K562 (cell line): Measurements from ENCODE around the gene SLC13A1. TPM values are rescaled to one million over a fixed set of nuclear protein-coding genes. Genes with fewer than 3 reads are reported as not detected.

Experiments
- ATAC-seq: fragments of 200-7000 bp; cut with Tn5 transposase; 3 replicates; pipeline ENCODE4 v1.9.1; 2020; ENCODE audit warnings: moderate library complexity
- BruUV-seq: library from RNA; stranded (reverse); fragments of 400-500 nt; replicated peaks from 2 replicates; lab custom pipeline; 2021; lab: Mats Ljungman, UMichigan
- CTCF ChIA-PET: fragments of 300-600 bp; formaldehyde crosslinking; extraction: SDS; loops from one replicate; lab custom pipeline; 2021; ENCODE audit warnings: low intra/inter-chr PET ratio; lab: Yijun Ruan, JAX
- POLR2A ChIA-PET: fragments of 300-600, 350-650 bp; sonication (Branson Sonifier 250); formaldehyde crosslinking; extraction: SDS; loops from one replicate; lab custom pipeline; 2021; ENCODE audit warnings: antibody characterized with exemption, inconsistent platforms; lab: Yijun Ruan, JAX
- DNase-seq, 4 experiments: peaks; one replicate each; pipeline versions ENCODE4 v3.0.0 to v3.0.0-alpha.2; 2011 to 2018; ENCODE audit warnings: low spot score in 3 of 4, mixed read lengths in 3 of 4; ENCODE audit errors: extremely low read depth in 1 of 4
- FAIRE-seq: peaks from 2 replicates; lab custom pipeline; 2011; peaks lifted over from hg19 to GRCh38; lab: Jason Lieb, UNC
- H2AFZ ChIP-seq: 2 replicates; pipeline ENCODE4 v1.6.0; 2011; ENCODE audit warnings: low read depth, low read length, control low read depth, inconsistent platforms
- H3K27ac ChIP-seq: fragments of 200-600 bp; 3 replicates; pipeline ENCODE4 v1.8.0; 2011; ENCODE audit warnings: low read depth, mild to moderate bottlenecking, control low read depth, inconsistent platforms, low read length, moderate library complexity, mixed read lengths; ENCODE audit errors: extremely low read depth
- H3K27me3 ChIP-seq, 2 experiments: fragments of 300-600 bp in 1 of 2; 2 replicates in 1 of 2; 3 replicates in 1 of 2; pipeline versions ENCODE4 v1.6.0 to v1.8.0; 2011; ENCODE audit warnings: inconsistent platforms in 2 of 2, low read length in 2 of 2, mild to moderate bottlenecking in 1 of 2, mixed read lengths in 1 of 2, moderate library complexity in 1 of 2; ENCODE audit not compliant: control insufficient read depth in 2 of 2, insufficient read depth in 2 of 2
- H3K36me3 ChIP-seq: fragments of 300-600 bp; 3 replicates; pipeline ENCODE4 v1.8.0; 2011; ENCODE audit warnings: mild to moderate bottlenecking, low read length, inconsistent platforms; ENCODE audit not compliant: control insufficient read depth, insufficient read depth
- H3K4me1 ChIP-seq, 2 experiments: fragments of 200-600 bp in 1 of 2; replicated peaks in 1 of 2; 2 replicates in 1 of 2; 3 replicates in 1 of 2; pipeline versions ENCODE4 v1.5.1 to v1.8.0; 2011; ENCODE audit warnings: inconsistent platforms in 2 of 2, low read length in 2 of 2, mild to moderate bottlenecking in 1 of 2, mixed read lengths in 1 of 2, moderate library complexity in 1 of 2; ENCODE audit not compliant: control insufficient read depth in 2 of 2, insufficient read depth in 2 of 2
- H3K4me2 ChIP-seq: 2 replicates; pipeline ENCODE4 v1.6.1; 2011; ENCODE audit warnings: low read length, control low read depth, inconsistent platforms, mixed read lengths; ENCODE audit not compliant: insufficient read depth
- H3K4me3 ChIP-seq: fragments of 200-600 bp; sonication (generic), shearing (Covaris generic); 2 replicates; pipeline ENCODE4 v1.5.1; 2016; ENCODE audit warnings: control low read depth, inconsistent platforms
- H3K79me2 ChIP-seq: fragments of 200-600 bp; 3 replicates; pipeline ENCODE4 v1.8.0; 2011; ENCODE audit warnings: low read length, inconsistent platforms; ENCODE audit not compliant: control insufficient read depth, insufficient read depth
- H3K9ac ChIP-seq, 2 experiments: 2 replicates each; pipeline versions ENCODE4 v1.6.0 to v1.6.1; 2011; ENCODE audit warnings: low read depth in 2 of 2, low read length in 2 of 2, control low read depth in 1 of 2, inconsistent platforms in 1 of 2, mild to moderate bottlenecking in 1 of 2, mixed read lengths in 1 of 2; ENCODE audit not compliant: insufficient read depth in 1 of 2
- H3K9me1 ChIP-seq: one replicate; pipeline ENCODE4 v1.6.0; 2011; ENCODE audit warnings: inconsistent platforms, mild to moderate bottlenecking, low read length, moderate library complexity; ENCODE audit not compliant: control insufficient read depth, insufficient read depth
- H3K9me3 ChIP-seq: replicated peaks from 2 replicates; pipeline ENCODE4 v1.5.1; 2011; ENCODE audit warnings: low read depth, low read length, inconsistent platforms; ENCODE audit not compliant: control insufficient read depth, insufficient read depth
- H4K20me1 ChIP-seq: replicated peaks from 2 replicates; pipeline ENCODE4 v1.6.1; 2011; ENCODE audit warnings: low read length, inconsistent platforms, mixed read lengths; ENCODE audit not compliant: control insufficient read depth, insufficient read depth
- ELK1 ChIP-seq: sonication (generic); formaldehyde crosslinking; IDR thresholded peaks from 2 replicates; pipeline ENCODE4 v1.8.1; 2022; ENCODE audit warnings: missing genetic modification reagents
- FOXO4 ChIP-seq: fragments of 450-650 bp; formaldehyde crosslinking; IDR thresholded peaks from 2 replicates; pipeline ENCODE4 v1.4.0; 2020; ENCODE audit warnings: mild to moderate bottlenecking, moderate library complexity
- HNRNPLL ChIP-seq: fragments of 200-400 bp; formaldehyde crosslinking; IDR thresholded peaks from 2 replicates; pipeline ENCODE4 v1.6.1; 2017; ENCODE audit warnings: low read length, low read depth, mild to moderate bottlenecking; ENCODE audit not compliant: poor library complexity, severe bottlenecking
- MLX ChIP-seq, 2 experiments: fragments of 450-650 bp in 1 of 2; sonication (generic) in 1 of 2; formaldehyde crosslinking; conservative IDR thresholded peaks; 2 replicates each; pipeline versions ENCODE4 v1.4.0 to v1.8.1; 2020 to 2022; ENCODE audit warnings: mild to moderate bottlenecking in 1 of 2, missing genetic modification reagents in 1 of 2
- MXI1 ChIP-seq: IDR thresholded peaks from 2 replicates; pipeline ENCODE4 v1.6.1; 2011; ENCODE audit warnings: low read depth, mild to moderate bottlenecking, improper control_type of control experiment, low read length
- PHB ChIP-seq: fragments of 250-450 bp; sonication (Bioruptor Pico); IDR thresholded peaks from 2 replicates; pipeline ENCODE4 v1.5.0; 2021
- SAP30 ChIP-seq: fragments of 200-600 bp; sonication (generic); IDR thresholded peaks from 2 replicates; pipeline ENCODE4 v1.6.1; 2012; ENCODE audit warnings: borderline replicate concordance, low read depth, mild to moderate bottlenecking, moderate library complexity, low read length, control low read depth, inconsistent platforms; ENCODE audit not compliant: insufficient read depth, poor library complexity, severe bottlenecking
- ZFPM2 ChIP-seq: fragments of 250-450 bp; sonication (Bioruptor Pico); IDR thresholded peaks from 2 replicates; pipeline ENCODE4 v1.5.1; 2022; ENCODE audit warnings: mild to moderate bottlenecking
- ZNF174 ChIP-seq: fragments of 250-450 bp; sonication (Bioruptor Pico); IDR thresholded peaks from 2 replicates; pipeline ENCODE4 v1.4.0; 2020; ENCODE audit warnings: mild to moderate bottlenecking
- ZNF695 ChIP-seq: fragments of 450-650 bp; formaldehyde crosslinking; IDR thresholded peaks from 2 replicates; pipeline ENCODE4 v1.4.0; 2020; ENCODE audit warnings: mild to moderate bottlenecking, moderate library complexity
- WGBS: fragments of 100-300 bp; shearing (Covaris generic); methylation state at CpG from one replicate; pipeline ENCODE4 v1.1.6; 2016; ENCODE audit warnings: low coverage, mixed read lengths; ENCODE audit not compliant: insufficient coverage; ENCODE audit errors: missing lambda C conversion rate; 5-methylcytosine and 5-hydroxymethylcytosine counted together
- in situ Hi-C: fragments of 300-500 bp; cut with MboI; formaldehyde crosslinking; loops from 4 replicates; pipeline ENCODE4 v1.15.0; 2018; ENCODE audit warnings: inconsistent platforms, mixed read lengths
- intact Hi-C: fragments of 100-400 bp; cut with micrococcal nuclease; formaldehyde crosslinking; loops from 2 replicates; pipeline ENCODE4 v1.14.2; 2022
- polyA plus RNA-seq, 8 experiments: library from polyadenylated mRNA; depleted of rRNA in 4 of 8; stranded (reverse) in 5 of 8; unstranded in 3 of 8; fragments of >200 nt; fragmentation: Nextera tagmentation in 2 of 8; fragmentation: Illumina TruSeq in 1 of 8; extraction: Ambion mirVana in 2 of 8; extraction: Trizol in 1 of 8; gene quantifications; 2 replicates each; pipeline versions ENCODE4 v1.2.1 to v1.2.3, GENCODE V29; 2011 to 2014; ENCODE audit warnings: inconsistent platforms in 1 of 8, missing spikeins in 1 of 8
- total RNA-seq, 7 experiments: library from RNA; depleted of rRNA in 6 of 7; stranded (reverse); fragments of >200 nt in 6 of 7; fragmentation: Illumina TruSeq in 2 of 7; extraction: Trizol in 2 of 7; gene quantifications; 2 replicates each; pipeline versions ENCODE4 v1.2.1 to v1.2.3, GENCODE V29; 2011 to 2021; ENCODE audit warnings: low replicate concordance in 1 of 7

Gene SLC13A1
- total and polyA plus RNA-seq, 9 of the 15 experiments (the other 6 are each of a cell fraction or from before 2014, with no cell fraction given): 0.04 TPM; not detected in 8

GRCh38 chr7:123230603-123231002 is 30.8 kb upstream of the SLC13A1 start:
- H3K9ac ChIP-seq: no peak overlapping the region
- intact Hi-C loops: no loop called here
- TF ChIP-seq SAP30 (peak; percentile 7), MLX (CRISPR knock-in tag; conservative IDR thresholded peaks at IDR 0.05) (no peak)
- no peak overlapping the region for H3K4me3 ChIP-seq
- H3K27me3 ChIP-seq: no peaks in the 10 kb centered on the region
- no peaks in the 10 kb centered on the region for H3K36me3 ChIP-seq
- no peak overlapping the region for H3K4me2 ChIP-seq
- no peak for DNase-seq
- POLR2A ChIA-PET: no interaction called here
- 2% methylated on average over 11 of the region's 11 CpGs for WGBS
- no peaks in the 10 kb centered on the region for H3K79me2 ChIP-seq
- no peak for FAIRE-seq
- no TSS peak for BruUV-seq
- ATAC-seq: no peak
- H4K20me1 ChIP-seq: no peaks in the 10 kb centered on the region
- H2AFZ ChIP-seq: no peak overlapping the region
- in situ Hi-C loops: no loop called here
- H3K27ac ChIP-seq: no peak overlapping the region
- no peaks in the 10 kb centered on the region for H3K9me1 ChIP-seq
- CTCF ChIA-PET: no interaction called here
- H3K4me1 ChIP-seq: no peaks in the 10 kb centered on the region
- H3K9me3 ChIP-seq: 0 out of 2 replicates have a peak, but pooled peaks cover 4% of the 10 kb centered on the region

GRCh38 chr7:123230147-123230546 is 30.4 kb upstream of the SLC13A1 start:
- H3K4me2 ChIP-seq: no peak overlapping the region
- H4K20me1 ChIP-seq: no peaks in the 10 kb centered on the region
- no peaks in the 10 kb centered on the region for H3K27me3 ChIP-seq
- H3K9me1 ChIP-seq: no peaks in the 10 kb centered on the region
- FAIRE-seq (no peak), ATAC-seq (no peak), DNase-seq (no peak)
- 0 out of 2 replicates have a peak, but pooled peaks cover 2% of the 10 kb centered on the region for H3K9me3 ChIP-seq
- no peak overlapping the region for H3K27ac ChIP-seq
- 4% methylated on average over 1 of the region's 1 CpG for WGBS
- no TSS peak for BruUV-seq
- H3K4me3 ChIP-seq: no peak overlapping the region
- intact Hi-C loops (no loop called here), in situ Hi-C loops (no loop called here)
- no peaks in the 10 kb centered on the region for H3K36me3 ChIP-seq
- no peaks in the 10 kb centered on the region for H3K4me1 ChIP-seq
- H2AFZ ChIP-seq: no peak overlapping the region
- no peak overlapping the region for H3K9ac ChIP-seq
- ChIA-PET POLR2A (no interaction called here), CTCF (interaction anchor here (0.7 kb wide), 1 partner anchor 15 kb away, joined by 3 read pairs; no protein-coding TSS in a partner anchor)
- no peaks in the 10 kb centered on the region for H3K79me2 ChIP-seq
- TF ChIP-seq ZNF695 (CRISPR knock-in tag): no peak
- TF ChIP-seq FOXO4 (CRISPR knock-in tag): no peak
- TF ChIP-seq ELK1 (CRISPR knock-in tag): no peak
- no peak for TF ChIP-seq HNRNPLL
- TF ChIP-seq ZFPM2: no peak
- no peak for TF ChIP-seq PHB (CRISPR knock-in tag)
- no peak for TF ChIP-seq MXI1
- no peak for TF ChIP-seq ZNF174 (CRISPR knock-in tag)
